A673 (cell line): ENCODE measurements around the gene TBRG4. TPM values are rescaled to one million over a fixed set of nuclear protein-coding genes. Genes with fewer than 3 reads are reported as not detected.

Source experiments
- BruUV-seq: library from RNA; stranded (reverse); fragments of 400-500 nt; replicated peaks from 2 replicates; lab custom pipeline; 2021; lab: Mats Ljungman, UMichigan
- CTCF ChIA-PET: fragments of 300-600 bp; sonication (Branson Sonifier 250); formaldehyde crosslinking; loops from one replicate; lab custom pipeline; 2022; ENCODE audit warnings: antibody characterized with exemption; lab: Charles Lee
- POLR2A ChIA-PET: fragments of 300-600 bp; sonication (Branson Sonifier 250); formaldehyde crosslinking; loops from one replicate; lab custom pipeline; 2022; ENCODE audit warnings: antibody characterized with exemption; ENCODE audit not compliant: low non-redundant PET; lab: Charles Lee
- DNase-seq: peaks from one replicate; pipeline ENCODE4 v3.0.0-alpha.2; 2015; ENCODE audit warnings: low spot score
- H3K27ac ChIP-seq: fragments of 200-600 bp; sonication (generic); 2 replicates; pipeline ENCODE4 v1.5.1; 2016; ENCODE audit warnings: mixed run types, low read depth, mild to moderate bottlenecking, mixed read lengths, antibody characterized with exemption, low read length; ENCODE audit not compliant: poor library complexity, severe bottlenecking
- H3K27me3 ChIP-seq: fragments of 200-600 bp; sonication (generic); replicated peaks from 2 replicates; pipeline ENCODE4 v1.6.1; 2017; ENCODE audit warnings: mixed run types, low read depth, mild to moderate bottlenecking, mixed read lengths, antibody characterized with exemption, low read length; ENCODE audit not compliant: insufficient read depth, poor library complexity
- H3K36me3 ChIP-seq: fragments of 200-600 bp; sonication (generic); 2 replicates; pipeline ENCODE4 v1.6.1; 2016; ENCODE audit warnings: mixed run types, mild to moderate bottlenecking, mixed read lengths, antibody characterized with exemption, low read length; ENCODE audit not compliant: insufficient read depth, poor library complexity, severe bottlenecking
- H3K4me1 ChIP-seq: fragments of 200-600 bp; sonication (generic); 2 replicates; pipeline ENCODE4 v1.6.1; 2017; ENCODE audit warnings: mixed run types, mild to moderate bottlenecking, mixed read lengths, antibody characterized with exemption, low read length; ENCODE audit not compliant: insufficient read depth, poor library complexity, severe bottlenecking
- H3K4me3 ChIP-seq: fragments of 200-600 bp; sonication (generic); 2 replicates; pipeline ENCODE4 v1.5.1; 2016; ENCODE audit warnings: low read depth, mixed run types, mild to moderate bottlenecking, mixed read lengths, low read length; ENCODE audit not compliant: poor library complexity, severe bottlenecking
- H3K9me3 ChIP-seq: fragments of 200-600 bp; sonication (generic); 2 replicates; pipeline ENCODE4 v1.6.1; 2016; ENCODE audit warnings: mixed run types, low read depth, mild to moderate bottlenecking, mixed read lengths, antibody characterized with exemption, low read length; ENCODE audit not compliant: poor library complexity, severe bottlenecking
- CTCF ChIP-seq: fragments of 300-800, 200-600 bp; sonication (generic); conservative IDR thresholded peaks from 2 replicates; pipeline ENCODE4 v1.5.1; 2017; ENCODE audit warnings: low read depth, mild to moderate bottlenecking, antibody characterized with exemption, low read length, moderate library complexity, mixed read lengths
- EZH2 ChIP-seq: fragments of 200-600 bp; sonication (generic); IDR thresholded peaks from 2 replicates; pipeline ENCODE4 v1.6.1; 2017; ENCODE audit warnings: borderline replicate concordance, low read depth, mild to moderate bottlenecking, mixed read lengths, antibody characterized with exemption, low read length; ENCODE audit not compliant: poor library complexity, severe bottlenecking
- intact Hi-C: fragments of 100-400 bp; cut with micrococcal nuclease; formaldehyde crosslinking; loops from one replicate; pipeline ENCODE4 v1.10.0; 2022; ENCODE audit not compliant: unreplicated experiment
- total RNA-seq: library from RNA; stranded (reverse); gene quantifications from 2 replicates; pipeline ENCODE4 v1.2.3, GENCODE V29; 2021

TBRG4 gene
- total RNA-seq, 1 experiment from 2014 or later, result 136 TPM

- no peaks in the 10 kb centered on the region for H3K36me3 ChIP-seq
- BruUV-seq, result no TSS peak
- ChIA-PET CTCF (no interaction called here), POLR2A (no interaction called here)
- no peaks in the 10 kb centered on the region for H3K4me1 ChIP-seq
- DNase-seq, result no peak
- intact Hi-C loops, result no loop called here
- H3K27me3 ChIP-seq, result no peaks in the 10 kb centered on the region
- TF ChIP-seq EZH2 (no peak), CTCF (no peak)
- H3K4me3 ChIP-seq, result no peak overlapping the region
- no peaks in the 10 kb centered on the region for H3K9me3 ChIP-seq
- H3K27ac ChIP-seq, result no peak overlapping the region
Observed at GRCh38 chr7:45055016-45055415, 56.5 kb downstream of the TBRG4 start.

GRCh38 chr7:45054442-45054841 is 57.1 kb downstream of the TBRG4 start:
- H3K27ac ChIP-seq, result no peak overlapping the region
- TF ChIP-seq CTCF (no peak), EZH2 (no peak)
- H3K9me3 ChIP-seq, result no peaks in the 10 kb centered on the region
- no peaks in the 10 kb centered on the region for H3K27me3 ChIP-seq
- no TSS peak for BruUV-seq
- no peaks in the 10 kb centered on the region for H3K4me1 ChIP-seq
- H3K4me3 ChIP-seq, result no peak overlapping the region
- ChIA-PET POLR2A (no interaction called here), CTCF (no interaction called here)
- H3K36me3 ChIP-seq, result no peaks in the 10 kb centered on the region
- DNase-seq, result no peak
- intact Hi-C loops, result no loop called here

GRCh38 chr7:45053941-45054340 is 57.6 kb downstream of the TBRG4 start:
- no peak for TF ChIP-seq CTCF
- no peak for TF ChIP-seq EZH2
- Histone ChIP-seq H3K36me3 (no peaks in the 10 kb centered on the region), H3K27ac (no peak overlapping the region), H3K4me1 (no peaks in the 10 kb centered on the region), H3K9me3 (no peaks in the 10 kb centered on the region), H3K4me3 (no peak overlapping the region), H3K27me3 (no peaks in the 10 kb centered on the region)
- no TSS peak for BruUV-seq
- intact Hi-C loops, result no loop called here
- POLR2A ChIA-PET, result interaction anchor here (0.5 kb wide), 1 partner anchor 43 kb away, joined by 9 read pairs; no protein-coding TSS in a partner anchor
- no peak for DNase-seq
- CTCF ChIA-PET, result no interaction called here
